H7 (cell line): ENCODE measurements around the gene DDX20. TPM values are rescaled to one million over a fixed set of nuclear protein-coding genes. Genes with fewer than 3 reads are reported as not detected.

ENCODE experiments used
- DNase-seq: peaks from one replicate; pipeline ENCODE4 v3.0.0; 2012
- H3K27me3 ChIP-seq: 2 replicates; pipeline ENCODE4 v1.6.0; 2011; ENCODE audit warnings: mild to moderate bottlenecking, low read length; ENCODE audit not compliant: control insufficient read depth, insufficient read depth
- H3K36me3 ChIP-seq: replicated peaks from 2 replicates; pipeline ENCODE4 v1.5.1; 2011; ENCODE audit warnings: low read length; ENCODE audit not compliant: control insufficient read depth, insufficient read depth
- H3K4me3 ChIP-seq: 2 replicates; pipeline ENCODE4 v1.5.1; 2011; ENCODE audit warnings: low read depth, mild to moderate bottlenecking, control low read depth, low read length, moderate library complexity; ENCODE audit not compliant: insufficient read depth
- total RNA-seq: library from RNA; depleted of rRNA; stranded (reverse); fragments of >200 nt; shearing (Covaris generic); gene quantifications from 2 replicates; pipeline ENCODE4 v1.2.3, GENCODE V29; 2014; rRNA removed

DDX20 gene
- total RNA-seq, 1 experiment from 2014 or later: 39.3 TPM

DNA sequence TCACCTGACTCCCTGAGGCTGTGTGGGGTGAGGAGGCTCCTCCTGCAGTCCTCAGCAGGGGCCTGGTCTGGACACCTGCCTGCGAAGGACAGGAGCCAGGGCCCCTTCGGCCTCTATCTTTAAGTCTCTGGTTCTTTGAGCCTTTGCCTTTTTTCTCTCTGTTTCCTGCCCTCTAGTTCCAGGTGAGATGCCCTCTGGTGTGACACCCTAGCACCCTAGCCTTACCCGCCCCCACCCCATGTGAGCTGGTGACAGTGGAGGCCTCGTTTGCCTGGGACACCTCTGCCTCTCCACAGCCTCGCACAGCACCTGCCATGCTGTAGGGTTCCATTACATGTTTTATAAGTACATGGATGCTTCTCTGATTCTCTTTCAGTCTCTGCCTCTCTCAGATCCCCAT is 47.3 kb downstream of the DDX20 start:
- DNase-seq: no peak
- H3K36me3 ChIP-seq: no peaks in the 10 kb centered on the region
- no peaks in the 10 kb centered on the region for H3K27me3 ChIP-seq
- no peak overlapping the region for H3K4me3 ChIP-seq

- DNase-seq: no peak
- no peaks in the 10 kb centered on the region for H3K27me3 ChIP-seq
Observed at GRCh38 chr1:111803951-111804350, 48.2 kb downstream of the DDX20 start.

DNA sequence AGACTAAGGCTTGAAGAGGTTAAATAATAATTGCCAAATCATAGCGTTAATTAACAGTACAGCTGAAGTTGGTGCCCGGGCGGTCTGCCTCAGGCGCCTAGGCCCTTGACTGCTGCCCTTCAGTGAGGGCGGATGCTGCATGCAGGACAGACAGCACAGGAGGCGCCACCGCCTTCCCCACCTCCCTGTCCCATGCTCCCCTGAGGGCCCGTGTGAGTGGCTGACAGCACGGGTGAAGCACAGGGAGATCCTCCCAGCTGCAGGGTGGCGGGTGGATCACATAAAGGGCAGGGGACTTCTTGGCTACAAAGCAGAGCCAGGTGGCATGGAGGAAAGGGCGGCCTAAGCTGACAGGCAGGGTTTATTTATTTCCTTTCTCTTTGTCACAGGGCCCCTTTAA is 49.1 kb downstream of the DDX20 start:
- no peaks in the 10 kb centered on the region for H3K27me3 ChIP-seq
- H3K4me3 ChIP-seq: no peak overlapping the region
- no peaks in the 10 kb centered on the region for H3K36me3 ChIP-seq
- DNase-seq: peak; percentile 55

More at GRCh38 chr1:111803951-111804350, 48.2 kb downstream of the DDX20 start:
- Histone ChIP-seq H3K4me3 (no peak overlapping the region), H3K36me3 (no peaks in the 10 kb centered on the region)

DNA sequence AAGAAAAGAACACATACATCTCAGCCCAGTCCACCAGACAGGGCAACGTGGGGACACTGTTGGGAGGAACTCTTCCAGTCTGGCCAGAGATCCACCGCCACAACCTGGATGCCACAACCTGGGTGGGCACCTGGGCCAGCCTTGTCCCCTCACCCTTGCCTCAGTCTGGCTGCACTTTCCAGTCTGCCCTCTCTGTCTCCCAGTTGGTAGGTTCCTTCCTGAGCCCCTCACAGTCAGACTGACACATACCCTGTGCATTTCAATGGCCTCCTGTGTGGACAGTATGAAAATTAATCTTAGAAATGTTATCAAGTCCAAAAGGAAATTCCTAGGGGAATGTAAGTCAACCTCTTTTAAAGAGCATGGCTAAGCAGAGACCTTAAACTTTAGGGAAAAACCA is 49.5 kb downstream of the DDX20 start:
- Histone ChIP-seq H3K36me3 (no peaks in the 10 kb centered on the region), H3K4me3 (no peak overlapping the region), H3K27me3 (no peaks in the 10 kb centered on the region)
- no peak for DNase-seq

DNA sequence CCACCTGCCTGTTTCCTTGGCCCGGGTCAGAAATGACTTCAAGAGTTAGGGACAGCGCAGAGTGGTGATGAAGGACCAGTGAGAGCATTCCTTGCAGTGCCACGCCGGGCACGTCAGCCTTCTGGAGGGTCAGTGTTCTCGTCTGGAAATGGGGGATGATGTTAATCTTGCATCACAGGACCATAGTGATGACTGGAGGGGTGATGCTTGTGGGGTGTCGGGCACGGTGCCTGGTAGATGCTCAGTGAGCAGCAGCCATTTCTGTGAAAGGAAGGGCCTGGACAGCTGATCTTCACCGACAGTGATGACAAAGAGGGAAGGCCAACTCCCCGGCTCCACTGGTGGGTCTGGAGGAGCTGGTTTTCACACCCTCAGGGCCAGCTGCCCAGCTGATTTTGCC is 56.2 kb downstream of the DDX20 start:
- Histone ChIP-seq H3K4me3 (no peak overlapping the region), H3K36me3 (no peaks in the 10 kb centered on the region), H3K27me3 (no peaks in the 10 kb centered on the region)
- no peak for DNase-seq

DNA sequence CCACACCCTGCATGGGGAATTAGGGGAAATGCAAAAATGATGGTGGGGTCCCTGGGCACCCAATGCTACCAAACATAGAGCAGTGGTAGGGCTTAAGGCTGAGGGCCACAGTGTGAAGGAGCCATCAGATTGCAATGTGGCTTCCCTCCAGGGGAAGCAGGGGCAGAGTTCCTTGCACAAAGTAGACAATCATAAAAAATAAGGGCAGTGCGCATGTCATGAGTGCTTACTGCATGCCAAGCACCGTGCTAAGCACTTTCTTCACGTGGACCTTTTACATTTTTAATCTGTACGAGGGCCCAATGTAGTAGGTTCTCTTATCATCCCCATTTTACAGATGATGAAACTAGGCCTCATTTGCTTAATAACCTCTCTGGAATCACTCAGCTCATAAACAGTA is 56.6 kb downstream of the DDX20 start:
- DNase-seq: no peak
- no peaks in the 10 kb centered on the region for H3K36me3 ChIP-seq

GRCh38 chr1:111813440-111814304 is 58.0 kb downstream of the DDX20 start:
- peak; percentile 52 for DNase-seq
- no peaks in the 10 kb centered on the region for H3K27me3 ChIP-seq
- H3K36me3 ChIP-seq: no peaks in the 10 kb centered on the region
- H3K4me3 ChIP-seq: no peak overlapping the region

More for the DNA sequence above, 56.6 kb downstream of the DDX20 start:
- Histone ChIP-seq H3K27me3 (no peaks in the 10 kb centered on the region), H3K4me3 (no peak overlapping the region)

DNA sequence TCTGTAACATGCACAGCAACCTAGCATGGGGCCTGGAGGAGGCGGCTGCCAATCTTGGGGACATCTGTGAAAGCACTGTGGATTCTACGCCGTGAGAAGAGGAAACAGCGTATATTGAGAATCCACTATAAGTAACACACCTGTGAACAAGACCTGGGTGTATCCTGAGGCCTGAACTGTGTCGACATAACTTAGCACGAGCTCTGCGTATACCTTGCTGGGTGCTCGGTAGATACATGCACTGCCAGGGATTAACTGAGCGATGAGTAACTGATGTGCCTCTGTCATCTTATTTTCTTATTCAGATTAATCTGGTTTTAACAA is 58.6 kb downstream of the DDX20 start:
- no peak for DNase-seq
- Histone ChIP-seq H3K27me3 (no peaks in the 10 kb centered on the region), H3K36me3 (no peaks in the 10 kb centered on the region), H3K4me3 (no peak overlapping the region)

DNA sequence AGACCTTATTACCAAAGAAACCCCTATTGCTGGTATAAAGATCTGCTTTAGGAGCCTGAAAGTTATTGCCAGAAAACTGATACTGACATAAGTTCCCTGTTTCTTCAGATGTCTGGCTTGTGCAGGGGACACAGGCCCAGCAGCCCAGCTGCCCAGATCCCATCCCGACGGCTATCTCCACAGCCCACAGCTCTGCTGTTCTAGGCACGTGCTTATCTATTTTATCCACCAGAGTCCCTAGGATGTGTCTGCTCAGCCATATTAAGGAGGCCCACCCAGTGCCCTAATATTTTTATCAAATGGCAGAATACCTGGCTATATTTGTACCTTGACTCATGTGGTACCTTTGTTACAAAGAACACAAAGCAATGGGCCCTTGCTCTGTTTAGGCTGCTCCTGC is 58.9 kb downstream of the DDX20 start:
- no peak for DNase-seq
- Histone ChIP-seq H3K4me3 (no peak overlapping the region), H3K36me3 (no peaks in the 10 kb centered on the region), H3K27me3 (no peaks in the 10 kb centered on the region)

Other genes with a start within 250 kb of the DDX20 start
- gene RAP1A, start 136.1 kb upstream of the DDX20 start, total RNA-seq: 20.6 and 22.7 TPM in 2 replicates
- 0.83 and 1.1 TPM in 2 replicates for gene INKA2, start 16.5 kb upstream of the DDX20 start, total RNA-seq
- 0.21 and 0.63 TPM in 2 replicates for gene KCND3, start 233.8 kb downstream of the DDX20 start, total RNA-seq